ENCODE results near the gene RAB11FIP4. TPM values are rescaled to one million over a fixed set of nuclear protein-coding genes. Genes with fewer than 3 reads are reported as not detected.
"Not testable (repeated sequence)": the region's sequence is repeated elsewhere in the genome, so short reads cannot be mapped to it uniquely, and the experiment has no call there.

Gene RAB11FIP4
- total RNA-seq, 1 donor from 2014 or later = 48.1 TPM

DNA sequence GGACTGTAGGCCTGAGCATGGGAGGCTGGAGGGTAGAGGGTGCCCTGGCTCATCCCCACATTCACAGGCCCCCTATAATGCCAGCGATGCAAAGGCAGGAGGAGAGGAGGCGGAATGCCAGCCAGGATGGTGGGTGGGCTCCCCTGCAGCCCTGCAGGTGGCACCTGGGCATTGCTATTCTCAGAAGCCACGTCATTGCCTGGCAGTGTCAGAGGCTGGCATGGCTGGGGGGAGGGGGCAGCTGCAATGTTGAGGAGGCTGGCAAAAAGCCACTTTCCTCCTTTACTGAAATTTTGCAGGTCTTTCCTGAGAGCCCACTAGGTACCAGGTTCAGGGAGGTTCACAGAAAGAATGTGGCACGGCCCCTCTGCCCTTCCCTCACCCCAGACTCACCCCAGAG, 36.2 kb downstream of the RAB11FIP4 start:
- DNase-seq (ENCODE audit: low spot score in 2 of 2) (no peak), FAIRE-seq (no peak)

DNA sequence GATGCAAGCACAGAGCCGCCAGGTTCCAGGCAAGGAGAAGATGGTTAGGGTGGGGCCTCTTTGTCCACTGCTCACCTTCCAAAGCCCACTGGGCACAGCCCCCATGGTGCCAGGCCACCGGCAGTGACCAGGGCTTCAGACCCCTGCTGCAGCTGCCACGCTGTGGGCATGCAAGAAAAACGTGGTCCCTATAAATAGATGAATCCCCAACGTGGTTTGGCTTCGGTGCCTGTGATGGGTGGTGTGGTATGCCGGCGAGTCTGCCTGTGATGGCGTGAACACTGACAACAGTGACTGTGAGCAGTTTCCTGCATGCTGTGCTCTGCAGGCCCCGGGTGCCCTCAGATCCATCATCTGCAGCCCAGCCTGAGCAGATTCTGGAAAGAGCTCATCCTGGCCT, 36.6 kb downstream of the RAB11FIP4 start:
- no peak for FAIRE-seq

DNA sequence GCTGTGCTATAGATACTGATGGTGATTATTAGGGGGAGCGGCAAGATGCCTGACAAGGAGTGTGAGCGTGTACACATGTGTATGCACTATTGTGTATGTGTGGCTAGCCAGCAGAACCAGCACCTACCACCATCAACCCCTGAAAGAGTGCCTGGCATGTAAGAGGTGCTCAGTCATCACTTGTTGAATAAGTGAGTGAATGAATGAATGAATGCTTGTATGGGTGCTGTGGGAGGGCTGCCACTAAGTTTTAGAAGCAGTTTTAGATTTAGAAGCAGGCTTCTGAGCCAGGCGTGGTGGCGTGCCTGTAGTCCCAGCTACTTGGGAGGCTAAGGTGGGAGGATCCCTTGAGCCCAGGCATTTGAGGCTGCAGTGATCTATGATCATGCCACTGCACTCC, 37.0 kb downstream of the RAB11FIP4 start:
- DNase-seq (ENCODE audit: low spot score in 2 of 2) = no peak
- no peak for FAIRE-seq

More for the DNA sequence above, 36.6 kb downstream of the RAB11FIP4 start:
- no peak for DNase-seq (ENCODE audit: low spot score in 2 of 2)

DNA sequence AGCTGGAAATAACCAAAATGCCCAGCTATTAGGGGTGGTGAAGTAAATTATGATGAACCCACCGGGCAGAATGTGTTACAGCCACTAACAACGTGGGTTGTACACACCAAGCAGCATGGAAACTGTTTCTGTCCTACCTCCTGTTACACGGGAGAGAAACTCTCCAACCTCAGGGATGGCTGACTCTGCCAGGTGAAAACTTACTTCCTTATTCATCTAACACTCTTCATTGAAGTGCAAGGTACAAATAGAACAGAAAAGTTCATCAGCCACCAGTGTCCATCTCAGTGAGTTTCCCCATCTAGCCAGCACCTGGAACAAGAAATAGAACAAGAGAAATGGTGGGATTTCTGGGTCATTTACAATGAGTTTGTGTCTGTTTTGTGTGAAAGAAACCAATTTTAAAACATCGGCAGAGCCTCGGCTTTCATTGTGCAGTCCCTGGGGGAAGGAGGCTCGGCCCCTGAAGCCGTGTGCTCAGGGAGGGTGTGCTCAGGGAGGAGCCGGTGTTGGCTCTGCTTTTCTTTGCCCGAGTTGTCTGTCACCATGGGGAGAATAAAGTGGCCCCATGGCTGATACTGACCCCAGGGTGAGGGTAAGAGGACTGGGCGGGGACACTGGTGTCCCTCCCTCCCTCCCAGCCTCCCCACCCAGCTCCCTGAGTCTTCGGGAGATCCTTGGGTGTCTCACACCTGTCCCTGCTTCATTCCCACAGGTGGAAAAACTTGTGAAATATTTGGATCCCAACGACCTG, 39.8 kb downstream of the RAB11FIP4 start:
- FAIRE-seq = no peak

DNA sequence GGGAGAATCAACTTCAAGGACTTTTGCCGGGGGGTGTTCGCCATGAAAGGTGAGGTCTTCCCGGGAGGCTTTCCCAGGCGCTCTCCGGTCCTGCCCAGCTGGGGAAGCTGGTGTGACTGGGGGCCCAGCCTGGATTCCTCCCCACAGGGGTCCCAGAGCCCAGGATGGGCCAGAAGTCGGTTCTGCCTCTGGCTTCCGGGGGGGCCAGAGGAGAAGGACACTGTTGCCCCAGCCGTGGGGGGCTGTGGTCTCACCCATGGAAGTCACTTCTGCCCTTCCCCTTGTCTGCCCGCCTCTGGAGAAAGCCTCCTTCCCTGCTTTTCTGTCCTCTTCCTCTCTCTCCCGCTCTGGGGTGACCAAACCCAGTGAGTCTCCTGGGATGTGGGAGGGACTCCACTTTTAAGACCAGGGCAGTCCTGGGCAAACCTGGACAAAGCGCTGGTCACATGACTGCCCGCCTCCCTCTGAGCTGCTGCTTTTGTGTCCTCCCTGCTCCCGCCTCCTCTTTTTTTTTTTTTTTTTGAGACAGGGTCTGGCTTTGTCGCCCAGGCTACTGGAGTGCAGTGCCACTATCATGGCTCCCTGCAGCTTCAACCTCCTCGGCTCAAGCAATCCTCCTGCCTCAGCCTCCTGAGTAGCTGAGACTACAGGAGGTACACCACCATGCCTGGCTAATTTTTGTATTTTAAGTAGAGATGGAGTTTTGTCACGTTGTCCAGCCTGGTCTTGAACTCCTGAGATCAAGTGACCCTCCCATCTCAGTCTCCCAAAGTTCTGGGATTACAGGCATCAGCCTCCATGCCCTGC, 40.6 kb downstream of the RAB11FIP4 start:
- no peak for DNase-seq (ENCODE audit: low spot score in 2 of 2)

More for the DNA sequence above, 39.8 kb downstream of the RAB11FIP4 start:
- DNase-seq (ENCODE audit: low spot score in 2 of 2) = no peak

DNA sequence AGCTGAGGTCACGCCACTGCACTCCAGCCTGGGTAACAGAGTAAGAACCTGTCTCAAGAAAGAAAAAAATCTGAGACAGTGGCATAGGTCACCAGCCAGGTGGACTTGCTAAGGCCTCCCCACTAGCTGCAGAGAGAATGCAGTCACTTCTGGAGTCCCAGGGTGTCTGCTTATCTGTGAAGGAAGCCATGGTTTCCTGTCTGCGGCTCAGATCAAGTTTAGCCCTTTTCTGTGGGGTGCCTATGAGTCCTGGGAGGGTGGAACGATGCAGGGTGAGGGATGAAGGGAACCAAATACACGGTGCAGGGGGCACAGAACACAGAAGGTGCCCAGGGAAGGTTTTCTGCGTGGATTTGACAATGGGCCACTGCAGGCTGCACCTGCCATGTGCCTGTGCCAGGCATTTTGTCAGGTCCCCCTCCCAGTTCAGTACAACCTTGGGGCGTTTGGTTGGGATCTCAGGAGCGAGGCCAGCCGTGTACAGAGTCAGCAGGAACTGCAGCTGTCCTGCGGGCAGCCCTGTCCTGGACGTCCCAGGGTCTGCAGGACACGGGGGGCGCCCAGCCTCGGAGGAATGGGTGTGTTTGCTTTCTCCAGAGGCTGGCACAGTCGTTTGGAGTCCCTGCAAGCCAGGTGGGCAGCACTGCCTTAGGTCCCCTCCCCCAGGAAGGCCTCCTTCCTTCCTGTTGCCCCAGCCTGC, 41.8 kb downstream of the RAB11FIP4 start:
- DNase-seq (ENCODE audit: low spot score in 2 of 2) (no peak), FAIRE-seq (no peak)

More for the DNA sequence above, 40.6 kb downstream of the RAB11FIP4 start:
- no peak for FAIRE-seq

DNA sequence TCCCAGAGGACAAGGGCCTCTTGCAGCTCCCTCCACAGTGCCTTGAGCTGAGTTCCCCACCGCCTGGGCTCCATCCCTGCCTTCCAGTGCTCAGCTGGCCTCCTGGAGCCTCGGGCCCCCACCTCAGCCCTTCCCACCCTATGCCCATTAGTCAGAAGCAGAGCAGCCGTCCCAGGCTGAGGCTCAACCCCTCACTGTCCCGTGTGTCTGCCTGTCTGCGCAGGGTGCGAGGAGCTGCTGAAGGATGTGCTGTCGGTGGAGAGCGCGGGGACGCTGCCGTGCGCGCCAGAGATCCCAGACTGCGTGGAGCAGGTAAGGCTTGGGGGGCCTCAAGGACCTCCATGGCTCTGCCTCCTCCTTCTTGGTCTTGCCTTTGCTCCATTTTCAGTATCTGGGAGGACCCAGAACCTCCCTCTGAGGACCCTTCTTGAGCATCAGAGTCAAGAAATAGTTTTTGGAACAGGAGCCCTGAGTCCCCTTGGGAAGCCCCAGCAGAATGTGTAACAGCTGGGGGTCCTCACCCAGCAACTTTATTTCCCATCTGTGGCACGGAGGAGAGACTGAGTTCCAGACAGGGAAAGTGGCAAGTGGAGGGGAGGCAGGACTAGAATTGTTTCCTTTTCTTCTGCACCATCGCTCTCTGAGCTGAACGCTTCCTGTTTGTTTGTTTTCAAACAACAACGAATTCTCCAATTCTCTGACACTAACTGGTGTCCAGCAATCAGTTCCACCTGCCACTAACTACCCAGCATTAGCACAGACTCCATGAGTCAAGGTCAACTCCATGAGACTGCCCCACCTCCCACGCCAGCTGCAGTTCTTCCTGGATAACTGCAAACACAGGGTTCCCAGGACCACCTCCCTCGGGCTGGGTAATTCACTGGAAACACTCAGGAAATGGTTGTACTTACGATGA, 42.6 kb downstream of the RAB11FIP4 start:
- no peak for FAIRE-seq

DNA sequence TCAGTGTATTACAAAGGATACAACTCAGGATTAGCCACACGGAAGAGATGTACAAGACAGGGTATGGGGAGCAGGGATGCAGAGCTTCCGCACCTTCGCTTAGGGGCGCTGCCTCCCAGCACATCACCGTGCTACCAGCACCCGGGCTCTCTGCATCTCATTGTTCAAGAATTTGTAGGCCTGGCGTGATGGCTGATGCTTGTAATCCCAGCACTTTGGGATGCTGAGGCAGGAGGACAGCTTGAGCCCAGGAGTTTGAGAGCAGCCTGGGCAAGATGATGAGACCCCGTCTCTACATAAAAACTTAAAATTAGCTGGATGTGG, 43.2 kb downstream of the RAB11FIP4 start:
- DNase-seq (ENCODE audit: low spot score in 2 of 2) = no peak
- FAIRE-seq = no peak

More for the DNA sequence above, 42.6 kb downstream of the RAB11FIP4 start:
- no peak for DNase-seq (ENCODE audit: low spot score in 2 of 2)

DNA sequence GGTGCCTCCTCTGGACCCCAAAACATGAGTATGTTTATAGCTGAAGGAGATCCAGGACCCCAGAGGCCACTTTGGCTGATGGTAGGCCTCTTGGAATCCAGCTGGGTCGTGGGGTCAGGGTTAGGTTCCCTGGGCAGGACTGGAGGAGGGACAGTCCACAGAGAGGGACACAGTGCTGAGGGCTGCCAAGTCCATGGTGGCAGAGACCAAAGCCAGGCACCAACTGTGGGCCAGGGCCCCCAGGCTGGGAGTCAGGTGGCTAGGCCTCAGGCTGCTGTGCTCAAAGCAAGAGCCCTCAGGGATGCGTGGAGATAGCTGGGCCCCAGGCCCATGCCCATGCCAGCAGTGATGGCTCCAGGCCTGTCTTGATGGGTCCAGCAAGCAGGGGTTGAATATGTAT, 44.1 kb downstream of the RAB11FIP4 start:
- FAIRE-seq = no peak
- DNase-seq (ENCODE audit: low spot score in 2 of 2) = no peak

DNA sequence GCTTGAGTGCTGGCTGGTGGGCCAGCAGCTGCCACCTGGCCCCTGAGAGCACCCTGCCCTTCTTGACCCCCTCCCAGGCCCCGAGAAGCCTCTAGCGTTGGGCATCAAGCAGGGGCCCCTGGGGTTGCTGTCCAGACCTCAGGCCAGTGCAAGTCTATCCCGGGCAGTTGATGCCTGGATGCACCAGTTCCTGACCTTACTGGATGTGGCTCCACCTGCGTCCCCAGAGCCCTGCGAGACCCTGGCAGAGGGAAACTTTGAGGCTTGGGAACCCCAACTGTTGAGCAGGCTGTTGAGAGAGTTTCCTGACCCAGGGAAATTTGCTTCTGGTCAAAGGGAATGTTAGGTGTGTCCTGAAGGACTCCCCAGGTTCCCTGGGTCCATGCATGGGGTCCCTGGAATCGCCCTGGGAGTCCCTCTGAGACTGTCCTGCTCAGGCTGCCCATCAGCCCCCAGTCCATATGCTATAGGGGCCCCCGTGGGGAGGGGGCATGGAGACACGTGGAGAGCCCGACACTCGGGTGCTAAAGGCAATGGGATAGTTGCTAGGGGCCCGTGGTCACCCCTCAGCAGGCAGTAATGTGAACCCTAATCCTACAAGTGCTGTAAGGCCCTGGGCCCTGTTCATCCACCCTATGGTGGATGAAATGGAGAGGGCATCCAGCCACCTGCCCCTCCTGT, 46.4 kb downstream of the RAB11FIP4 start:
- no peak for DNase-seq (ENCODE audit: low spot score in 2 of 2)
- no peak for FAIRE-seq

DNA sequence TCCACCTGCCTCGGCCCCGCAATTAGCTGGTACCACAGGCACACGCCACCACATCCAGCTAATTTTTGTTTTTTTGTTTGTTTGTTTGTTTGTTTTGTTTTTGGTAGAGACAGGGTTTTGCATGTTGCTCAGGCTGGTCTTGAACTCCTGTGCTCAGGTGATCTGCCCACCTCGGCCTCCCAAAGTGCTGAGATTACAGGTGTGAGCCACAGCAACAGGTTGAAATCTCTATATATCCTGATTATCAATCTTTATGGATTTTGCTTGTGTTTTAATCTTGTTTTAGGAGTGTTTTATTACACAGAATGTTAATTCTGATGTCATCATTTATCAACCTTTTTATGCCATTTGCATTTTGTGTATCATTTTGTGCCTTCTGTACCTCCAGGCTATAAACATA, 48.2 kb downstream of the RAB11FIP4 start:
- FAIRE-seq (no peak), DNase-seq (ENCODE audit: low spot score in 2 of 2) (no peak)

DNA sequence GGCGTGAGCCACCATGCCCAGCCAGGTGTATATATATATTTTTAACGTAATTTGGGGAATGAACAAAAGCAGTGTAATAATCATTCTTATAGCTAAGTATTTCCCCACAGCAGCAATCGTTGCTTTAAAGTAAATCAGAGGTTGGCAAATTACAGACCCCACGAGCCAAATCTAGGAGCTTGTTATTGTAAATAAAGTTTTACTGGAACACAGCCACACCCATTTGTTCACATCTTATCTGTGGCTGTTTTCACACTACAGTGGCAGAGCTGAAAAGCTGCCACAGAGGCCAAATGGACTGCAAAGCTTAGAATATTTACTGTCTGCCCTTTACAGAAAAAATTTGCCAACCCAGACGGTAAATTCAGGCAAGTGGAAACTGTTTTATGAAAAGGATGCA, 50.8 kb downstream of the RAB11FIP4 start:
- DNase-seq (ENCODE audit: low spot score in 2 of 2) (no peak), FAIRE-seq (no peak)

DNA sequence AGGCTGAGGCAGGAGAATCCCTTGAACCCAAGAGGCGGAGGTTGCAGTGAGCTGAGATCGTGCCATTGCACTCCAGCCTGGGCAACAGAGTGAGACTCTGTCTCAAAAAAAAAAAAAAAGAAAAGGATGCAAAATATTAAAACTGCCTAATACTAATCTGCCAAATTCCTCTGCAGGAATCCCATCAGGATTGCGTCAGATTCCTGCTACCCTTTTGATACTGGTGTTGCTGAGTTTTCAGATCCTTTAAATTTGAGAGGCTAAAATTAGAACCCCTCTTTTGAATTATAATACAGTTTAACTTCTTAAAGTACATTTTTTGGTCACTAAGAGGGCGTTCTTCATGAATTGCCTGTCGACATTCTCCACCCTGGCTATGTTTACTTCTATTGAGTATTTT, 51.4 kb downstream of the RAB11FIP4 start:
- DNase-seq (ENCODE audit: low spot score in 2 of 2); FAIRE-seq: not testable (repeated sequence)

DNA sequence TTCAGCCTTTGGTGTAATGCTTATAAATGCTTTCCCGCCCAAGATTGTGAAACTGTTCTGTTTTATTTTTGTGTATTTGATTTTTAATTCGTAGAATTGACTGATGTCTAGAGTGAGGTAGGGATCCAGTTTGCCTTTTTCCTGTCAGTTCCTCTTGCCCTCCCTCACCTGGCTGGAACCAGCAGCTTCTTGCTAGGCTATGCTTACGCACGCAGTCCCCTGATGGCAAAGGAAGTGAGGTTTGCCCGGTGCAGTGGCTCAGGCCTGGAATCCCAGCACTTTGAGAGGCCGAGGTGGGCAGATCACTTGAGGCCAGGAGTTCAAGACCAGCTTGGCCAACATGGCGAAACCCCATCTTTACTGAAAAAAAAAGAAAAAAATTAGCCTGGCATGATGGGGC, 51.9 kb downstream of the RAB11FIP4 start:
- no peak for FAIRE-seq
- DNase-seq (ENCODE audit: low spot score in 2 of 2) = no peak

DNA sequence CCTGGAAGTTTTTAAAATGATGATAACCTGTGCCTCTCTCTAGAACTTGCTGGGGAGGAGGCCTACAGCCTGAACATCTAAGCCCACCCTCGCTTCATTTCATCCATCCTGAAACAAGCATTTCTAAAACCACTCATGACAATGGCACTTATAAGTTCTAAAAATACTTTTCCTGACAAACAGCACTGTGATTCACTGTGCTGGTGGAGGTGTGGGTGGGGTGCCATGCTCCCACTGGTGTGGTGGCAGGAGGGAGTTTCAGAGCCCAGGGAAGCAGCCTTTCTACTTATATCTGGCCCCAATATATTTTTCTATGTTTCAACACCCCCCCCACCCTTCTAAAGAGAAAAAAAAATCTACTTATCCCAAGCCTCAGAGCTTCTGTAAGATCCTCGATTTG, 52.6 kb downstream of the RAB11FIP4 start:
- FAIRE-seq (no peak), DNase-seq (ENCODE audit: low spot score in 2 of 2) (no peak)

DNA sequence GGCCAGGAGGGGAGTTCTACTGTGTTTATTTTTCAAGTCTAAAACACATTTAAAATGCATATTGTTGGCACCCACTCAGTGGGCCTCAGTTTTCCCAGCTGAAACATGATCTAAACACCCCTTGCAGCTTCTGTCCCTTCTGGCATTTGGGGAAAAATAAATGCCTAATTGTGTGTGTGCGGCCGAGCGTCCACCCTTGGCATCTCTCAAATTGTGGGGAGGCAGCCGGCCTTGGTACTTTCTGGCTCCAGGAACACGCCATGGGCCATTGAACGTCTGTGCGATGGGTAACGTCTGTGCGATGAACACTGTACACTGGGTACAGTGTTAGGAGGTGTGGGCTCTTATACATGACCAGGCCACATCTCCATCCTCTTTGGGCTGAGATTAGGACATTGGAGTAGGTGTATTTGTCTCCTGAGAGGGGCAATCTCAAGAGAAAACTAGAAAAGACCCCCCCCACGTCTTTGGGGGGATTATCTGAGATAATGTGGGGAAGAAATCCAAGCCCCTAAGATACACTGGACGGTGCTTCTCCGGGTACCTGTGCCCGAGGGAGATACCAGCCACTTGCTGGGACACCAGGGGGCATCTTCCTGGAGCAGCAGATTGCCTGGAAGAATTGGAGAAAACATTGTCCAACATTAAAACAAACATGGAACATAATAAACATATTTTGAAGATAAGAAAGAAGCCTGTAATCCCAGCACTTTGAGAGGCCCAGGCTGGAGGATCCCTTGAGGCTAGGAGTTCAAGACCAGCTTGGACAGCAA, 54.9 kb downstream of the RAB11FIP4 start:
- DNase-seq (ENCODE audit: low spot score in 2 of 2) (no peak), FAIRE-seq (no peak)

DNA sequence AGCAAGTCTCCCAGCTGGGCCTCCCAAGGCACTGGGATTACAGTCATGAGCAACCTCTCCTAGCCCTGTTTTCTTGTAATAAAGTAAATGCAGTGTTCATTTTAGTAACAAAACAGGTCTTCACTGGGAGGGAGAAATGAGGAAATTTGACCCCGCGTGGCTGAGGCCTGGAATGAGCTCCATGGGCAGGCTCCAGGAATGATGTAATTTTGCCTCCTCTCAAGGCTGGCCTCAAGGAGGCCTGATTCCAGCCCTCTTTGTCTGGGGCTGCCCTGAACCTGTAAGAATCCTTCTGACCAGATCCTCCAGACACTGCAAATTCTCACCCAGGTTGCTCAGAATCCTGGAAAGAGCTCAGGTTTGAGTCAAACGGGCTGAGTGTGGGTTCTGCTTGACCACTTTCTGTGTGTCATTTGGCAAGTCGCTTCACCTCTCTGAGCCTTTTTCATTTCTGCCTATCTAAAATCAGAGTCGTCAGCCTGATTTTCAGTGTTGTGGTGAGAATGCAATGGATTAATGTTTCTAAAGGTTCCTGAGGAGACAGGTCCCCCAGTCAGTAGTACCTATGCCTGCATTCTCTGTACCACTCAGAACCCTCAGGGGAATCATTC, 57.1 kb downstream of the RAB11FIP4 start:
- DNase-seq (ENCODE audit: low spot score in 2 of 2) = no peak
- FAIRE-seq = no peak

DNA sequence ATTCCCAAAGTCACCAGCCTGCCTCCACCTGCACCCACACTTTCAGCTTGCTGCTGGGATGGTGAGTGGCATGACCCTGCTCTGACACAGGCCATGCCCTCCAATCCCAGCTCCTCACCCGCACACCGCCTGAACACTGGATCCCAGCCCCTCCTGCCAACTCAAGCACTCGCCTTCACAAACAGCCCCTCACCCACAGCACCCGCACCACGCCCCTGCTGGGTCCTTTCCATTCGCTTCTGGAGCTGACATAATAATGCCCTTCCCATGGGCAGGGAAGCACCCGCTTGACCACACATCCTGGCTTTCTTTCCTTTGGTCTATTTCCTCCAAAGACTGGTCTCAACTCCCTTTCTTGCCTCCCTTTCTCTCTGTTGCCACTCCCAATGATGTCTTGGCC, 57.6 kb downstream of the RAB11FIP4 start:
- FAIRE-seq (no peak), DNase-seq (ENCODE audit: low spot score in 2 of 2) (no peak)
